ENCODE data around the gene OPA3. TPM values are rescaled to one million over a fixed set of nuclear protein-coding genes. Genes with fewer than 3 reads are reported as not detected.

The OPA3 gene
- total and polyA plus RNA-seq, 10 of the 15 experiments (the other 5 are each of a cell fraction or from before 2014, with no cell fraction given) = 2.2 to 24.3 (median 13.3) TPM

DNA sequence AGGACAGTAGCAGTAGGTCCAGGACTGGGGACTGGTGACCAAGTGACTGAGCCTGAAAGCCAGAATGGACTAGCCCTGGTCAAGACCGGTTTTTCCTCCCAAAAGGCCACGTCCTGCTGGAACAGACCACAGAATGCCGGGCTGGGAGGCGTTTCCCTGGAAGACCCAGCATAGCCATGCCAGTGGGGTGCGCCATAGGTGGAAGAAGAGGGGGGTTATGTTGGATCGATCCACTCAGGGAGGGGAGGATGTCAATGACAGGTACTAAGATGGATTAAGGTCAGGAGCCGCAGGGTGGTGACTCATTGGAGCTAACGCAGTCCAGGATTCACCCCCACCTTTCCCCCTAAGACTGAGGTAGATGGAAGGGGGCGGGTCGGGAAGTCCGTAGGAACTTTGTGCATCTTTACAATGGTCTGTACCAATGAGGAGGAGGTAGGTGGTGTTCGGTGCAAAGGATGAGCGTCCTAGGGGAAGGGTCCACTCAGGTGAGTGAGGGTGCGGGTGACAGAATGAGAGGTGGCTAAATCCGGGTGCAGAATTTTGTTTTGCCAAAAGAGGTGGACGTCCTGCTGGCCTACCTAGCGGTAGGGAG lies 56.4 kb downstream of the OPA3 start:
- no peak overlapping the region for H3K9ac ChIP-seq (ENCODE audit: control insufficient read depth, insufficient read depth, low read length)
- ATAC-seq (no peak), DNase-seq (ENCODE audit: low read depth, low spot score) (no peak), FAIRE-seq (no peak)
- peaks cover 5% of the 10 kb centered on the region for H4K20me1 ChIP-seq (ENCODE audit: control insufficient read depth, insufficient read depth)
- POLR2A ChIA-PET = no interaction called here
- in situ Hi-C loops (cut with MboI) (loop anchor here (10.0 kb wide), 1 partner anchor 117 kb away; no protein-coding TSS in a partner anchor), intact Hi-C loops (cut with micrococcal nuclease; ENCODE audit: unreplicated experiment) (no loop called here)
- H3K79me2 ChIP-seq (ENCODE audit: control insufficient read depth, insufficient read depth, low read length) = no peaks in the 10 kb centered on the region
- no peak overlapping the region for H2AFZ ChIP-seq (ENCODE audit: control insufficient read depth, low read depth, low read length)
- no peaks in the 10 kb centered on the region for H3K27me3 ChIP-seq (replicated peaks in 1 of 2; ENCODE audit: control insufficient read depth in 2 of 2, insufficient read depth in 2 of 2, low read length in 1 of 2)
- SMC1A ChIA-PET (ENCODE audit: uncharacterized antibody, unreplicated experiment) = no interaction called here
- peaks cover 20 to 26% of the 10 kb centered on the region in 2 experiments for H3K36me3 ChIP-seq (ENCODE audit: control insufficient read depth in 2 of 2, insufficient read depth in 2 of 2, low read length in 1 of 2)
- no peak overlapping the region for H3K4me3 ChIP-seq
- no peak overlapping the region for H3K4me2 ChIP-seq (ENCODE audit: control insufficient read depth, insufficient read depth)
- no peaks in the 10 kb centered on the region; the same call in 2 of the 3 replicates for H3K9me3 ChIP-seq (replicated peaks; ENCODE audit: control insufficient read depth, insufficient read depth, low read length)
- 93% methylated on average over 17 of the region's 17 CpGs for WGBS (ENCODE audit: insufficient coverage, insufficient replicate concordance, low lambda C conversion rate, missing lambda C conversion rate)
- TSS peak; percentile 33 for BruUV-seq (replicated peaks)
- H3K4me1 ChIP-seq (ENCODE audit: control insufficient read depth, insufficient read depth, low read length) = peaks cover 10% of the 10 kb centered on the region; the same call in 1 of the 2 replicates
- no peak overlapping the region for H3K27ac ChIP-seq (ENCODE audit: control insufficient read depth, insufficient read depth)
- CTCF ChIA-PET = interaction anchor here (1.3 to 1.4 kb wide), 2 partner anchors 30 to 40 kb away, joined by 3 to 4 read pairs; no protein-coding TSS in a partner anchor
- RAD21 ChIA-PET (ENCODE audit: unreplicated experiment) = interaction anchor here (1.6 kb wide), 1 partner anchor 114 kb away, joined by 6 read pairs; no protein-coding TSS in a partner anchor
- TF ChIP-seq ZBTB40 (IDR thresholded peaks at IDR 0.05; ENCODE audit: borderline replicate concordance) = no peak
- TF ChIP-seq, protein P1, sequence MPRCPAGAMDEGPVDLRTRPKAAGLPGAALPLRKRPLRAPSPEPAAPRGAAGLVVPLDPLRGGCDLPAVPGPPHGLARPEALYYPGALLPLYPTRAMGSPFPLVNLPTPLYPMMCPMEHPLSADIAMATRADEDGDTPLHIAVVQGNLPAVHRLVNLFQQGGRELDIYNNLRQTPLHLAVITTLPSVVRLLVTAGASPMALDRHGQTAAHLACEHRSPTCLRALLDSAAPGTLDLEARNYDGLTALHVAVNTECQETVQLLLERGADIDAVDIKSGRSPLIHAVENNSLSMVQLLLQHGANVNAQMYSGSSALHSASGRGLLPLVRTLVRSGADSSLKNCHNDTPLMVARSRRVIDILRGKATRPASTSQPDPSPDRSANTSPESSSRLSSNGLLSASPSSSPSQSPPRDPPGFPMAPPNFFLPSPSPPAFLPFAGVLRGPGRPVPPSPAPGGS (IDR thresholded peaks at IDR 0.05; ENCODE audit: borderline replicate concordance, insufficient read depth, low read depth, low read length, poor library complexity, severe bottlenecking) = peak; percentile 11
- TF ChIP-seq REST (IDR thresholded peaks at IDR 0.05; ENCODE audit: low read depth, low read length) = no peak
- TF ChIP-seq NRF1 (conservative IDR thresholded peaks at IDR 0.05; ENCODE audit: low read depth, low read length) = no peak
- TF ChIP-seq CHD4 (IDR thresholded peaks at IDR 0.05) = no peak
- TF ChIP-seq MLLT1 (IDR thresholded peaks at IDR 0.05) = no peak
- no peak for TF ChIP-seq PAX8 (IDR thresholded peaks at IDR 0.05)
- TF ChIP-seq POLR2A (IDR thresholded peaks at IDR 0.05; ENCODE audit: low read depth, low read length) = peak; percentile 14; the same call in 1 of the 2 replicates
- no peak for TF ChIP-seq ZNF622 (IDR thresholded peaks at IDR 0.05)

Data from GM12878 (cell line).